Activated T-helper 1 cell treated with Interleukin-2 at 50 U/mL for 16 hours (primary cell): ENCODE results near the gene ADRA2C.

Source experiments
- DNase-seq: peaks from one replicate; pipeline ENCODE4 v3.0.0-alpha.2; 2020; ENCODE audit warnings: low read depth

ADRA2C gene

GRCh38 chr4:3760841-3761240, 5.3 kb upstream of the ADRA2C start:
- no peak for DNase-seq

GRCh38 chr4:3762264-3762663, 3.9 kb upstream of the ADRA2C start:
- no peak for DNase-seq

- DNase-seq: no peak
Measured at GRCh38 chr4:3762753-3763549, 3.2 kb upstream of the ADRA2C start.

GRCh38 chr4:3765271-3766035, 732 bp upstream of the ADRA2C start:
- DNase-seq: no peak

GRCh38 chr4:3766785-3767569, 792 bp downstream of the ADRA2C start:
- DNase-seq: no peak

- DNase-seq: no peak
Measured at GRCh38 chr4:3767570-3768288, 1.5 kb downstream of the ADRA2C start.

- no peak for DNase-seq
Measured at GRCh38 chr4:3768842-3769641, 2.9 kb downstream of the ADRA2C start.

GRCh38 chr4:3769642-3770184, 3.5 kb downstream of the ADRA2C start:
- DNase-seq: no peak

GRCh38 chr4:3770323-3771163, 4.4 kb downstream of the ADRA2C start:
- no peak for DNase-seq

GRCh38 chr4:3771164-3771809, 5.1 kb downstream of the ADRA2C start:
- no peak for DNase-seq

GRCh38 chr4:3771939-3772495, 5.8 kb downstream of the ADRA2C start:
- DNase-seq: no peak

GRCh38 chr4:3772632-3773031, 6.4 kb downstream of the ADRA2C start:
- no peak for DNase-seq

GRCh38 chr4:3773552-3774001, 7.4 kb downstream of the ADRA2C start:
- no peak for DNase-seq

GRCh38 chr4:3774253-3774883, 8.2 kb downstream of the ADRA2C start:
- DNase-seq: no peak

- no peak for DNase-seq
Measured at GRCh38 chr4:3775005-3775404, 8.8 kb downstream of the ADRA2C start.

GRCh38 chr4:3775576-3775975, 9.4 kb downstream of the ADRA2C start:
- DNase-seq: no peak

GRCh38 chr4:3776166-3777032, 10.2 kb downstream of the ADRA2C start:
- no peak for DNase-seq

- DNase-seq: no peak
Measured at GRCh38 chr4:3777033-3777390, 10.8 kb downstream of the ADRA2C start.
